UCSD-AML1 (cell line): Measurements from ENCODE around the gene INHA.

Source experiments
- DNase-seq: peaks from one replicate; lab custom pipeline; 2025; ENCODE audit not compliant: unreplicated experiment; lab: John Stamatoyannopoulos, UW

INHA gene

GRCh38 chr2:219540784-219541504 is 31.2 kb upstream of the INHA start:
- DNase-seq = no peak

- peak; percentile 87 for DNase-seq
Observed at GRCh38 chr2:219541611-219542180, 30.4 kb upstream of the INHA start.

- peak; percentile 57 for DNase-seq
Observed at GRCh38 chr2:219542931-219543595, 29.0 kb upstream of the INHA start.

- peak; percentile 98 for DNase-seq
Observed at GRCh38 chr2:219543596-219544358, 28.3 kb upstream of the INHA start, which contains the start of the genes CHPF and TMEM198. Gene CHPF (minus strand): TSS chr2:219543809. CDS start chr2:219543538, 271 bp downstream. Gene TMEM198 (plus strand): TSS chr2:219544028. CDS start chr2:219544728, 700 bp downstream.

- DNase-seq = no peak
Observed at GRCh38 chr2:219544567-219544966, 27.5 kb upstream of the INHA start.

- no peak for DNase-seq
Observed at GRCh38 chr2:219545295-219545942, 26.7 kb upstream of the INHA start.

- DNase-seq = no peak
Observed at GRCh38 chr2:219545943-219546352, 26.2 kb upstream of the INHA start.

- no peak for DNase-seq
Observed at GRCh38 chr2:219547621-219548020, 24.5 kb upstream of the INHA start.

- DNase-seq = no peak
Observed at GRCh38 chr2:219548990-219549389, 23.1 kb upstream of the INHA start.

- no peak for DNase-seq
Observed at GRCh38 chr2:219549619-219550018, 22.5 kb upstream of the INHA start.

- DNase-seq = no peak
Observed at GRCh38 chr2:219551441-219552381, 20.4 kb upstream of the INHA start.

GRCh38 chr2:219552382-219553167 is 19.5 kb upstream of the INHA start:
- peak; percentile 78 for DNase-seq

- no peak for DNase-seq
Observed at GRCh38 chr2:219553168-219553417, 19.0 kb upstream of the INHA start.

GRCh38 chr2:219553463-219553963 is 18.6 kb upstream of the INHA start:
- no peak for DNase-seq

- DNase-seq = no peak
Observed at GRCh38 chr2:219554350-219554749, 17.8 kb upstream of the INHA start.

- no peak for DNase-seq
Observed at GRCh38 chr2:219555956-219556355, 16.2 kb upstream of the INHA start.

- no peak for DNase-seq
Observed at GRCh38 chr2:219556413-219556812, 15.7 kb upstream of the INHA start.

- DNase-seq = no peak
Observed at GRCh38 chr2:219557320-219557719, 14.8 kb upstream of the INHA start.
